Measurements from ENCODE around the gene SPG7. TPM values are rescaled to one million over a fixed set of nuclear protein-coding genes. Genes with fewer than 3 reads are reported as not detected.

The SPG7 gene
- total and polyA plus RNA-seq, 4 donors = 34.5 to 102 (median 49.5) TPM

DNA sequence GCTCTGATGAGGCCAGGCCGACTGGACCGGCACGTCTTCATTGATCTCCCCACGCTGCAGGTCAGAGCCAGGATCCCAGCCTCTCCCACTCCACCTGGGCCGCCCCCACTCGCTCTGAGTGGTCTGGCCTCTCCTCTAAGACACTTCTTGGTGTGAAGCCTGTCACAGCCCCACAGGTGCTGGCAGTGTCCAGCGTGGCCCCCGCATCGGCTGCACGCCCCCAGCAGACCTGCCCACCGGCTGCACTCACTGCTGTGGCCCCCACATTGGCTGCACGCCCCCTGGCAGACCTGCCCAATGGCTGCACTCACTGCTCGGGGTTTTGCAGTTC is 36.5 kb downstream of the SPG7 start:
- peaks cover 5 to 35% (median 13%) of the 10 kb centered on the region in 4 donors for H3K36me3 ChIP-seq (ENCODE audit: control insufficient read depth in 4 of 4, insufficient read depth in 3 of 4, low read depth in 1 of 4, low read length in 3 of 4)
- H3K9ac ChIP-seq (ENCODE audit: low read depth in 1 of 2, low read length in 2 of 2) = no peak overlapping the region
- H3K27ac ChIP-seq (ENCODE audit: low read depth in 1 of 2, low read length in 2 of 2) = no peak overlapping the region
- no peak overlapping the region for H3K4me3 ChIP-seq (ENCODE audit: low read depth in 1 of 3, low read length in 3 of 3)
- no peaks in the 10 kb centered on the region for H3K27me3 ChIP-seq (ENCODE audit: control insufficient read depth in 4 of 4, insufficient read depth in 4 of 4, low read length in 3 of 4)
- no peak for TF ChIP-seq HNF4A (conservative IDR thresholded peaks at IDR 0.05)
- no peak for TF ChIP-seq EGR1 (IDR thresholded peaks at IDR 0.05; ENCODE audit: low read depth in 2 of 2)
- TF ChIP-seq, protein P1, sequence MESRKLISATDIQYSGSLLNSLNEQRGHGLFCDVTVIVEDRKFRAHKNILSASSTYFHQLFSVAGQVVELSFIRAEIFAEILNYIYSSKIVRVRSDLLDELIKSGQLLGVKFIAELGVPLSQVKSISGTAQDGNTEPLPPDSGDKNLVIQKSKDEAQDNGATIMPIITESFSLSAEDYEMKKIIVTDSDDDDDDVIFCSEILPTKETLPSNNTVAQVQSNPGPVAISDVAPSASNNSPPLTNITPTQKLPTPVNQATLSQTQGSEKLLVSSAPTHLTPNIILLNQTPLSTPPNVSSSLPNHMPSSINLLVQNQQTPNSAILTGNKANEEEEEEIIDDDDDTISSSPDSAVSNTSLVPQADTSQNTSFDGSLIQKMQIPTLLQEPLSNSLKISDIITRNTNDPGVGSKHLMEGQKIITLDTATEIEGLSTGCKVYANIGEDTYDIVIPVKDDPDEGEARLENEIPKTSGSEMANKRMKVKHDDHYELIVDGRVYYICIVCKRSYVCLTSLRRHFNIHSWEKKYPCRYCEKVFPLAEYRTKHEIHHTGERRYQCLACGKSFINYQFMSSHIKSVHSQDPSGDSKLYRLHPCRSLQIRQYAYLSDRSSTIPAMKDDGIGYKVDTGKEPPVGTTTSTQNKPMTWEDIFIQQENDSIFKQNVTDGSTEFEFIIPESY (IDR thresholded peaks at IDR 0.05) = no peak
- TF ChIP-seq, protein P2, sequence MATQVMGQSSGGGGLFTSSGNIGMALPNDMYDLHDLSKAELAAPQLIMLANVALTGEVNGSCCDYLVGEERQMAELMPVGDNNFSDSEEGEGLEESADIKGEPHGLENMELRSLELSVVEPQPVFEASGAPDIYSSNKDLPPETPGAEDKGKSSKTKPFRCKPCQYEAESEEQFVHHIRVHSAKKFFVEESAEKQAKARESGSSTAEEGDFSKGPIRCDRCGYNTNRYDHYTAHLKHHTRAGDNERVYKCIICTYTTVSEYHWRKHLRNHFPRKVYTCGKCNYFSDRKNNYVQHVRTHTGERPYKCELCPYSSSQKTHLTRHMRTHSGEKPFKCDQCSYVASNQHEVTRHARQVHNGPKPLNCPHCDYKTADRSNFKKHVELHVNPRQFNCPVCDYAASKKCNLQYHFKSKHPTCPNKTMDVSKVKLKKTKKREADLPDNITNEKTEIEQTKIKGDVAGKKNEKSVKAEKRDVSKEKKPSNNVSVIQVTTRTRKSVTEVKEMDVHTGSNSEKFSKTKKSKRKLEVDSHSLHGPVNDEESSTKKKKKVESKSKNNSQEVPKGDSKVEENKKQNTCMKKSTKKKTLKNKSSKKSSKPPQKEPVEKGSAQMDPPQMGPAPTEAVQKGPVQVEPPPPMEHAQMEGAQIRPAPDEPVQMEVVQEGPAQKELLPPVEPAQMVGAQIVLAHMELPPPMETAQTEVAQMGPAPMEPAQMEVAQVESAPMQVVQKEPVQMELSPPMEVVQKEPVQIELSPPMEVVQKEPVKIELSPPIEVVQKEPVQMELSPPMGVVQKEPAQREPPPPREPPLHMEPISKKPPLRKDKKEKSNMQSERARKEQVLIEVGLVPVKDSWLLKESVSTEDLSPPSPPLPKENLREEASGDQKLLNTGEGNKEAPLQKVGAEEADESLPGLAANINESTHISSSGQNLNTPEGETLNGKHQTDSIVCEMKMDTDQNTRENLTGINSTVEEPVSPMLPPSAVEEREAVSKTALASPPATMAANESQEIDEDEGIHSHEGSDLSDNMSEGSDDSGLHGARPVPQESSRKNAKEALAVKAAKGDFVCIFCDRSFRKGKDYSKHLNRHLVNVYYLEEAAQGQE (IDR thresholded peaks at IDR 0.05) = no peak
- H3K9me3 ChIP-seq (ENCODE audit: control insufficient read depth in 4 of 4, low read length in 3 of 4) = no peaks in the 10 kb centered on the region
- no peak for DNase-seq (ENCODE audit: low spot score)
- H3K4me1 ChIP-seq (ENCODE audit: control insufficient read depth in 4 of 4, insufficient read depth in 4 of 4, low read length in 3 of 4) = peaks cover 0 to 24% (median 15%) of the 10 kb centered on the region in 4 donors
- 81% methylated on average over 13 of the region's 13 CpGs for WGBS

- Histone ChIP-seq H3K27me3 (ENCODE audit: control insufficient read depth in 4 of 4, insufficient read depth in 4 of 4, low read length in 3 of 4) (no peaks in the 10 kb centered on the region), H3K9ac (ENCODE audit: low read depth in 1 of 2, low read length in 2 of 2) (no peak overlapping the region), H3K27ac (ENCODE audit: low read depth in 1 of 2, low read length in 2 of 2) (no peak overlapping the region), H3K4me3 (ENCODE audit: low read depth in 1 of 3, low read length in 3 of 3) (no peak overlapping the region), H3K4me1 (ENCODE audit: control insufficient read depth in 4 of 4, insufficient read depth in 4 of 4, low read length in 3 of 4) (peaks cover 0 to 24% (median 15%) of the 10 kb centered on the region in 4 donors), H3K9me3 (ENCODE audit: control insufficient read depth in 4 of 4, low read length in 3 of 4) (no peaks in the 10 kb centered on the region), H3K36me3 (ENCODE audit: control insufficient read depth in 4 of 4, insufficient read depth in 3 of 4, low read depth in 1 of 4, low read length in 3 of 4) (peaks cover 5 to 35% (median 13%) of the 10 kb centered on the region in 4 donors)
- WGBS = 65% methylated on average over 17 of the region's 17 CpGs
- TF ChIP-seq RXRA (IDR thresholded peaks at IDR 0.05) (no peak), TAF1 (conservative IDR thresholded peaks at IDR 0.05) (no peak), SP1 (IDR thresholded peaks at IDR 0.05) (no peak), HNF4A (conservative IDR thresholded peaks at IDR 0.05) (peak; percentile 69 to 74)
- peak; percentile 52 for DNase-seq (ENCODE audit: low spot score)
Measured at GRCh38 chr16:89545044-89545830, 37.0 kb downstream of the SPG7 start.

DNA sequence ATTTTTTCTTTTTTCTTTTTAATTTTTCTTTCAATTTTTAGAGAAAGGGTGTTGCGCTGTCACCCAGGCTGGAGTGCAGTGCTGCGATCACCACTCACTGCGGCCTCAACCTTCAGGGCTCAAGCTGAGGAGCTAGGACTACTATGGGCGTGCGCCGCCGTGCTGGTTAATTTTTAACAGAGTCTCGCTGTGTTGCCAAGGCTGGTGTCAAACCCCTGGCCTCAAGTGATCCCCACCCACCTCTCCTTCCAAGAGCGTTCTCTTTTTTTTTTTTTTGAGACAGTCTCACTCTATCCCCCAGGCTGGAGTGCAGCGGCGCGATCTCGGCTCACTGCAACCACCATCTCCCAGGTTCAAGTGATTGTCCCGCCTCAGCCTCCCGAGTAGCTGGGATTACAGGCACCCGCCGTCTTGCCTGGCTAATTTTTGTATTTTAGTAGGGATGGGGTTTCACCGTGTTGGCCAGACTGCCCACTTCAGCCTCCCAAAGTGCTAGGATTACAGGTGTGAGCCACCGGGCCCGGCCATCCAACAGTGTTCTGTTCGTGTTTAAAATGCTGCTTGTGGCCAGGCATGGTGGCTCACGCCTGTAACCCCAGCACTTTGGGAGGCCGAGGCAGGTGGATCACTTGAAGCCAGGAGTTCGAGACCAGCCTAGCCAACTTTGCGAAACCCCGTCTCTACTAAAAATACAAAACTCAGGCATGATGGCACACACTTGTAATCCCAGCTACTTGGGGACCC is 37.8 kb downstream of the SPG7 start:
- no peak overlapping the region for H3K9ac ChIP-seq (ENCODE audit: low read depth in 1 of 2, low read length in 2 of 2)
- H3K36me3 ChIP-seq (ENCODE audit: control insufficient read depth in 4 of 4, insufficient read depth in 3 of 4, low read depth in 1 of 4, low read length in 3 of 4) = peaks cover 5 to 38% (median 16%) of the 10 kb centered on the region in 4 donors
- 65% methylated on average over 26 of the region's 26 CpGs for WGBS
- H3K9me3 ChIP-seq (ENCODE audit: control insufficient read depth in 4 of 4, low read length in 3 of 4) = no peaks in the 10 kb centered on the region
- DNase-seq (ENCODE audit: low spot score) = peak; percentile 69
- peak in 1 of 2 donors; percentile 53 for TF ChIP-seq RXRA (IDR thresholded peaks at IDR 0.05)
- TF ChIP-seq, protein P3, sequence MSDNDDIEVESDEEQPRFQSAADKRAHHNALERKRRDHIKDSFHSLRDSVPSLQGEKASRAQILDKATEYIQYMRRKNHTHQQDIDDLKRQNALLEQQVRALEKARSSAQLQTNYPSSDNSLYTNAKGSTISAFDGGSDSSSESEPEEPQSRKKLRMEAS (IDR thresholded peaks at IDR 0.05) = no peak
- no peak overlapping the region for H3K4me3 ChIP-seq (ENCODE audit: low read depth in 1 of 3, low read length in 3 of 3)
- peaks cover 0 to 24% (median 15%) of the 10 kb centered on the region in 4 donors for H3K4me1 ChIP-seq (ENCODE audit: control insufficient read depth in 4 of 4, insufficient read depth in 4 of 4, low read length in 3 of 4)
- H3K27ac ChIP-seq (ENCODE audit: low read depth in 1 of 2, low read length in 2 of 2) = no peak overlapping the region
- no peaks in the 10 kb centered on the region for H3K27me3 ChIP-seq (ENCODE audit: control insufficient read depth in 4 of 4, insufficient read depth in 4 of 4, low read length in 3 of 4)
